Stomach (tissue), 4 donors: ENCODE results near the gene CELSR1.

Experiments
- CTCF ChIP-seq, 7 experiments: fragments of 450-650 bp in 4 of 7; fragments of 200-600 bp in 3 of 7; sonication (generic) in 3 of 7; IDR thresholded peaks; one replicate each; pipeline ENCODE4 v1.5.1; 2016 to 2019; ENCODE audit warnings: antibody characterized with exemption in 7 of 7, control low read depth in 2 of 7, mild to moderate bottlenecking in 1 of 7
- EP300 ChIP-seq: sonication (generic); formaldehyde crosslinking; IDR thresholded peaks from one replicate; pipeline ENCODE4 v1.6.1; 2017; ENCODE audit warnings: antibody characterized with exemption
- POLR2AphosphoS5 ChIP-seq, 3 donors: sonication (generic); formaldehyde crosslinking; IDR thresholded peaks; one replicate each; pipeline ENCODE4 v1.6.1; 2016; ENCODE audit warnings: antibody characterized with exemption in 3 of 3

- TF ChIP-seq CTCF (IDR thresholded peaks at IDR 0.05) (no peak), POLR2AphosphoS5 (IDR thresholded peaks at IDR 0.05) (no peak), EP300 (no peak)
Measured at GRCh38 chr22:46532416-46532815, 5.0 kb downstream of the CELSR1 start.
